ENCODE measurements around the gene CDKN3. TPM values are rescaled to one million over a fixed set of nuclear protein-coding genes. Genes with fewer than 3 reads are reported as not detected.
A peak's percentile ranks its signal among the peaks of the same experiment; 100 is the strongest.
"Not testable (repeated sequence)": the region's sequence is repeated elsewhere in the genome, so short reads cannot be mapped to it uniquely, and the experiment has no call there.

Gene CDKN3
- total RNA-seq, 4 donors from 2014 or later = 3.0 to 4.0 TPM; not detected in 2

GRCh38 chr14:54395716-54396115 is 1.1 kb upstream of the CDKN3 start:
- Histone ChIP-seq H3K36me3 (no peaks in the 10 kb centered on the region), H3K27ac (no peak overlapping the region), H3K9me3 (no peaks in the 10 kb centered on the region), H3K4me1 (peaks cover 0 to 20% (median 5%) of the 10 kb centered on the region in 4 donors), H3K4me3 (no peak overlapping the region), H3K27me3 (no peaks in the 10 kb centered on the region)
- TF ChIP-seq CTCF (IDR thresholded peaks at IDR 0.05) = no peak
- no peak for TF ChIP-seq POLR2AphosphoS5 (IDR thresholded peaks at IDR 0.05)
- no peak for TF ChIP-seq POLR2A (IDR thresholded peaks at IDR 0.05)
- no peak for TF ChIP-seq EP300 (IDR thresholded peaks at IDR 0.05; ENCODE audit: low read depth)
- intact Hi-C loops (cut with DNase I; ENCODE audit: low total_unique reads) (no loop called here), in situ Hi-C loops (cut with MboI; ENCODE audit: low pct_ligation_motif_present in 1 of 4, low pct_unique_long_range_greater_than_20kb in 1 of 4, low sequenced_read_pairs in 3 of 4) (no loop called here)
- WGBS, 2 donors (ENCODE audit: low coverage in 1 of 2) = 96 to 99% methylated on average over 2 of the region's 2 CpGs
- DNase-seq = no peak

DNA sequence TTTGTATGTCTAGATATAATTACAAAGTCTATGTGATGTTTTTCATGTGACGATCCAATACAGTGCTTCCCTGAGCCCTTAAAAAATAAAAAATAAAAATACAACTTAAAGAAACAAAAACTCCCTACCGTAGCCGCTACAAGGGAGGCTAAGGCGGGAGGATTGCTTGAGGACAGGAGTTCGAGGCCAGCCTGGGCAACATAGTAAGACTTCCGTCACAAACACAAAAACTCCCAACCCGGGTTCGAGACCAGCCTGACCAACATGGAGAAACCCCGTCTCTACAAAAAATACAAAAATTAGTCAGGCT is 669 bp upstream of the CDKN3 start:
- intact Hi-C loops (cut with DNase I; ENCODE audit: low total_unique reads) = no loop called here
- no peak for TF ChIP-seq POLR2A (IDR thresholded peaks at IDR 0.05)
- no peak for TF ChIP-seq EP300 (IDR thresholded peaks at IDR 0.05; ENCODE audit: low read depth)
- no peak for TF ChIP-seq POLR2AphosphoS5 (IDR thresholded peaks at IDR 0.05)
- TF ChIP-seq CTCF (IDR thresholded peaks at IDR 0.05) = no peak
- in situ Hi-C loops (cut with MboI; ENCODE audit: low pct_ligation_motif_present in 1 of 4, low pct_unique_long_range_greater_than_20kb in 1 of 4, low sequenced_read_pairs in 3 of 4) = no loop called here
- peaks cover 0 to 20% (median 5%) of the 10 kb centered on the region in 4 donors for H3K4me1 ChIP-seq
- no peaks in the 10 kb centered on the region for H3K27me3 ChIP-seq
- DNase-seq = no peak
- no peaks in the 10 kb centered on the region for H3K36me3 ChIP-seq
- WGBS, 2 donors (ENCODE audit: low coverage in 1 of 2) = 46 to 54% methylated on average over 9 of the region's 9 CpGs
- H3K4me3 ChIP-seq = peak overlapping the region; percentile 24 to 77 (median 70)
- H3K9me3 ChIP-seq = no peaks in the 10 kb centered on the region
- H3K27ac ChIP-seq = peak overlapping the region in 3 of 4 donors; percentile 63 to 79 (median 69)

DNA sequence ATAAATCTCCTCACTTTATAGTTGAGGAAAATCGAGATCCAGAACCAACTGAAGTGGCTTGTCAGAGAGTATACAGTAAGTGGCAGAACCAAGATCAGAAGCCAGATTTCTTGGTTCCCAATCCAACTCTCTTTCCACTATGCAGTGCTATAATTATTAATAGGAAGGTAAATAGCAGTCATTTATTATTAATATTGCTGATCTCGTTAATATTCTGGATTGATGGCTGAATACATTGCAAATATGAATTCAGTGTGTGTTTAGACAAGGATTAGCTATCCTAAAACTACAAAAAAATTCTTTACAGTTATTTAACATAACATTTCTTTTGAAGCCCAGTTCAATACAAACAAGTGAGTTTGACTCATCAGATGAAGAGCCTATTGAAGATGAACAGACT is 2.8 kb downstream of the CDKN3 start:
- H3K27me3 ChIP-seq = no peaks in the 10 kb centered on the region
- H3K9me3 ChIP-seq = no peaks in the 10 kb centered on the region
- no peak for DNase-seq
- TF ChIP-seq CTCF (IDR thresholded peaks at IDR 0.05) = no peak
- TF ChIP-seq EP300 (IDR thresholded peaks at IDR 0.05; ENCODE audit: low read depth) = no peak
- no peak for TF ChIP-seq POLR2A (IDR thresholded peaks at IDR 0.05)
- in situ Hi-C loops (cut with MboI; ENCODE audit: low pct_ligation_motif_present in 1 of 4, low pct_unique_long_range_greater_than_20kb in 1 of 4, low sequenced_read_pairs in 3 of 4) = no loop called here
- H3K4me3 ChIP-seq = no peak overlapping the region
- H3K36me3 ChIP-seq = no peaks in the 10 kb centered on the region
- intact Hi-C loops (cut with DNase I; ENCODE audit: low total_unique reads) = no loop called here
- H3K27ac ChIP-seq = no peak overlapping the region
- WGBS, 2 donors (ENCODE audit: low coverage in 1 of 2) = 80 to 88% methylated on average over 2 of the region's 2 CpGs
- peaks cover 0 to 20% (median 5%) of the 10 kb centered on the region in 4 donors for H3K4me1 ChIP-seq

DNA sequence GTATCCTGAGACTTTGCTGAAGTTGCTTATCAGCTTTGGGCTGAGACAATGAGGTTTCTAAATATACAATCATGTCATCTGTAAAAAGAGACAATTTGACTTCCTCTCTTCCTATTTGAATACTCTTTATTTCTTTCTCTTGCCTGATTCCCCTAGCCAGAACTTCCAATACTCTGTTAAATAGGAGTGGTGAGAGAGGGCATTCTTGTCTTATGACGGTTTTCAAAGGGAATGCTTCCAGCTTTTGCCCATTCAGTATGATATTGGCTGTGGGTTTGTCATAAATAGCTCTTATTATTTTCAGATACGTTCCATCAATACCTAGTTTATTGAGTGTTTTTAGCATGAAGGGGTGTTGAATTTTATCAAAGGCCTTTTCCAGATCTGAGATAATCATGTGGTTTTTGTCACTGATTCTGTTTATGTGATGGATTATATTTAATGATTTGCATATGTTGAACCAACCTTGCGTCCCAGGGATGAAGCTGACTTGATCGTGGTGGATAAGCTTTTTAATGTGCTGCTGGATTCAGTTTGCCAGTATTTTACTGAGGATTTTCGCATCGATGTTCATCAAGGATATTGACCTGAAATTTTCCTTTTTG is 6.7 kb downstream of the CDKN3 start:
- DNase-seq; intact Hi-C loops (cut with DNase I; ENCODE audit: low total_unique reads); H3K36me3 ChIP-seq; H3K9me3 ChIP-seq; H3K4me3 ChIP-seq; H3K4me1 ChIP-seq; H3K27me3 ChIP-seq; in situ Hi-C loops (cut with MboI; ENCODE audit: low pct_ligation_motif_present in 1 of 4, low pct_unique_long_range_greater_than_20kb in 1 of 4, low sequenced_read_pairs in 3 of 4); H3K27ac ChIP-seq: not testable (repeated sequence)
- WGBS, 2 donors (ENCODE audit: low coverage in 1 of 2) = 84 to 90% methylated on average over 6 of the region's 6 CpGs

DNA sequence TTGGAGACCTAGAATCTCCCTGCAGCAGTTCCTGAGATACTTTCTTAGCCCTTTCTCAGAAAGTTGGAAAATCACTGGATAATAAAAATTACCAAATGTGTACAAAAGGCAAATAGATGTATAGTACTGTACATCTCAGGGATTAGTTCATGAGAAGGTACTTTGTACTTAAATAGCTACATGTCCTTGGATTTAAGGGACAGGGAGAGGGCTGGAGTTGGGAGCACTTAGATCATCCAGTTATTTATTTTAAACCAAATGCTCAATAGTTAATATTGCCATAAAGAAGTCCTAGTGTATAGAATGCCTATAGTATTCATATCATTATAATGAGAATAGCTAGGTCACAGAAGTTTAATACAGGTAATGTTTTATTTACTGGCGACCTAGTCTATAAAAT is 13.4 kb downstream of the CDKN3 start:
- H3K36me3 ChIP-seq = peaks cover 0 to 3% (median 0%) of the 10 kb centered on the region in 4 donors
- in situ Hi-C loops (cut with MboI; ENCODE audit: low pct_ligation_motif_present in 1 of 4, low pct_unique_long_range_greater_than_20kb in 1 of 4, low sequenced_read_pairs in 3 of 4) = no loop called here
- no peaks in the 10 kb centered on the region for H3K27me3 ChIP-seq
- TF ChIP-seq POLR2AphosphoS5 (IDR thresholded peaks at IDR 0.05) = no peak
- TF ChIP-seq EP300 (IDR thresholded peaks at IDR 0.05; ENCODE audit: low read depth) = no peak
- TF ChIP-seq CTCF (IDR thresholded peaks at IDR 0.05) = no peak
- TF ChIP-seq POLR2A (IDR thresholded peaks at IDR 0.05) = no peak
- intact Hi-C loops (cut with DNase I; ENCODE audit: low total_unique reads) = no loop called here
- WGBS, 2 donors (ENCODE audit: low coverage in 1 of 2) = 80 to 95% methylated on average over 1 of the region's 1 CpG
- H3K27ac ChIP-seq = no peak overlapping the region
- H3K4me3 ChIP-seq = no peak overlapping the region
- H3K9me3 ChIP-seq = no peaks in the 10 kb centered on the region
- no peaks in the 10 kb centered on the region for H3K4me1 ChIP-seq
- DNase-seq = no peak

Measured in transverse colon (tissue), 4 donors.